Neural crest cell (in vitro differentiated cells): Measurements from ENCODE around the gene NFIC. TPM values are rescaled to one million over a fixed set of nuclear protein-coding genes. Genes with fewer than 3 reads are reported as not detected.
"Not testable (repeated sequence)": the region's sequence is repeated elsewhere in the genome, so short reads cannot be mapped to it uniquely, and the experiment has no call there.

Experiments used
- DNase-seq: peaks from one replicate; pipeline ENCODE4 v3.0.0; 2021; ENCODE audit warnings: low read depth, mixed read lengths, low spot score
- H3K27ac Mint-ChIP-seq: one replicate; pipeline ENCODE4 v1.8.0; 2021; ENCODE audit warnings: mild to moderate bottlenecking, mixed read lengths; ENCODE audit not compliant: unreplicated experiment
- H3K27me3 Mint-ChIP-seq: 2 replicates; pipeline ENCODE4 v1.8.0; 2021; ENCODE audit warnings: low read depth, mild to moderate bottlenecking, mixed read lengths
- H3K36me3 Mint-ChIP-seq: 2 replicates; pipeline ENCODE4 v1.8.0; 2021; ENCODE audit warnings: low read depth, mild to moderate bottlenecking, mixed read lengths
- H3K4me1 Mint-ChIP-seq: 2 replicates; pipeline ENCODE4 v1.8.0; 2021; ENCODE audit warnings: mixed read lengths
- H3K4me3 Mint-ChIP-seq: one replicate; pipeline ENCODE4 v1.8.0; 2021; ENCODE audit warnings: mild to moderate bottlenecking, mixed read lengths
- H3K9me3 Mint-ChIP-seq: 2 replicates; pipeline ENCODE4 v1.8.0; 2021; ENCODE audit warnings: mixed read lengths
- CTCF ChIP-seq: fragments of 200-600 bp; sonication (generic); conservative IDR thresholded peaks from 2 replicates; pipeline ENCODE4 v1.5.0; 2021; ENCODE audit warnings: antibody characterized with exemption, mild to moderate bottlenecking
- total RNA-seq: library from RNA; stranded (reverse); gene quantifications from 2 replicates; pipeline ENCODE4 v1.2.1, GENCODE V29; 2021

NFIC gene
- total RNA-seq, 1 donor from 2014 or later, result 4.1 TPM

- no peaks in the 10 kb centered on the region for H3K36me3 Mint-ChIP-seq
- no peaks in the 10 kb centered on the region for H3K9me3 Mint-ChIP-seq
- no peaks in the 10 kb centered on the region for H3K4me1 Mint-ChIP-seq
- H3K4me3 Mint-ChIP-seq, result no peak overlapping the region
- H3K27me3 Mint-ChIP-seq, result peaks cover 20% of the 10 kb centered on the region
- H3K27ac Mint-ChIP-seq, result no peak overlapping the region
- no peak for TF ChIP-seq CTCF
- no peak for DNase-seq
Measured at GRCh38 chr19:3415695-3416094, 49.3 kb downstream of the NFIC start.

GRCh38 chr19:3420244-3420755 is 53.9 kb downstream of the NFIC start:
- no peaks in the 10 kb centered on the region for H3K36me3 Mint-ChIP-seq
- no peaks in the 10 kb centered on the region for H3K9me3 Mint-ChIP-seq
- no peak for DNase-seq
- no peaks in the 10 kb centered on the region for H3K4me1 Mint-ChIP-seq
- peaks cover 5% of the 10 kb centered on the region for H3K27me3 Mint-ChIP-seq
- H3K4me3 Mint-ChIP-seq, result no peak overlapping the region
- no peak for TF ChIP-seq CTCF
- H3K27ac Mint-ChIP-seq, result no peak overlapping the region

- H3K9me3 Mint-ChIP-seq, result no peaks in the 10 kb centered on the region
- peaks cover 5% of the 10 kb centered on the region for H3K27me3 Mint-ChIP-seq
- H3K27ac Mint-ChIP-seq, result no peak overlapping the region
- TF ChIP-seq CTCF, result no peak
- DNase-seq, result no peak
- H3K36me3 Mint-ChIP-seq, result no peaks in the 10 kb centered on the region
- H3K4me3 Mint-ChIP-seq, result no peak overlapping the region
- no peaks in the 10 kb centered on the region for H3K4me1 Mint-ChIP-seq
Measured at GRCh38 chr19:3420909-3421619, 54.7 kb downstream of the NFIC start.

GRCh38 chr19:3421656-3422055 is 55.3 kb downstream of the NFIC start:
- H3K27me3 Mint-ChIP-seq, H3K4me3 Mint-ChIP-seq, H3K9me3 Mint-ChIP-seq, H3K27ac Mint-ChIP-seq, H3K36me3 Mint-ChIP-seq, H3K4me1 Mint-ChIP-seq, DNase-seq: not testable (repeated sequence)

GRCh38 chr19:3423183-3423829 is 56.9 kb downstream of the NFIC start:
- H3K27ac Mint-ChIP-seq, result no peak overlapping the region
- no peaks in the 10 kb centered on the region for H3K36me3 Mint-ChIP-seq
- no peaks in the 10 kb centered on the region for H3K9me3 Mint-ChIP-seq
- H3K4me1 Mint-ChIP-seq, result peaks cover 3% of the 10 kb centered on the region
- H3K4me3 Mint-ChIP-seq, result no peak overlapping the region
- peaks cover 17% of the 10 kb centered on the region for H3K27me3 Mint-ChIP-seq
- no peak for DNase-seq
- no peak for TF ChIP-seq CTCF

GRCh38 chr19:3426433-3426832 is 60.0 kb downstream of the NFIC start:
- TF ChIP-seq CTCF, result no peak
- H3K9me3 Mint-ChIP-seq, result no peaks in the 10 kb centered on the region
- H3K36me3 Mint-ChIP-seq, result no peaks in the 10 kb centered on the region
- DNase-seq, result no peak
- H3K4me3 Mint-ChIP-seq, result no peak overlapping the region
- H3K27ac Mint-ChIP-seq, result no peak overlapping the region
- H3K27me3 Mint-ChIP-seq, result peaks cover 12% of the 10 kb centered on the region
- H3K4me1 Mint-ChIP-seq, result peaks cover 5% of the 10 kb centered on the region

GRCh38 chr19:3430366-3430680 is 63.9 kb downstream of the NFIC start:
- not testable (repeated sequence) for H3K36me3 Mint-ChIP-seq, H3K27ac Mint-ChIP-seq, H3K4me3 Mint-ChIP-seq, H3K9me3 Mint-ChIP-seq, DNase-seq
- Mint-ChIP-seq H3K27me3 (peaks cover 12% of the 10 kb centered on the region), H3K4me1 (peaks cover 12% of the 10 kb centered on the region)
